Gastrocnemius medialis (tissue), 4 donors: ENCODE data around the gene ROPN1B. TPM values are rescaled to one million over a fixed set of nuclear protein-coding genes. Genes with fewer than 3 reads are reported as not detected.
A peak's percentile ranks its signal among the peaks of the same experiment; 100 is the strongest.
"Not testable (repeated sequence)": the region's sequence is repeated elsewhere in the genome, so short reads cannot be mapped to it uniquely, and the experiment has no call there.

Experiments
- ATAC-seq, 2 donors: fragments of 150-250 bp; one replicate each; pipeline ENCODE4 v1.9.1; 2016
- DNase-seq, 2 donors: peaks; one replicate each; pipeline ENCODE4 v3.0.0-alpha.2; 2019
- H3K27ac ChIP-seq, 4 donors: fragments of 200-600 bp; sonication (generic); 1 replicate in 1 of 4; 2 replicates in 3 of 4; pipeline ENCODE4 v1.5.1; 2016 to 2018; ENCODE audit warnings: mild to moderate bottlenecking in 2 of 4, moderate library complexity in 1 of 4
- H3K27me3 ChIP-seq, 3 donors: fragments of 200-600 bp; sonication (generic) in 2 of 3; 1 replicate in 1 of 3; 2 replicates in 2 of 3; pipeline versions ENCODE4 v1.5.1 to v1.6.0; 2016 to 2019; ENCODE audit warnings: mild to moderate bottlenecking in 1 of 3, moderate library complexity in 1 of 3
- H3K36me3 ChIP-seq, 2 donors: fragments of 200-600 bp; sonication (generic) in 1 of 2; one replicate each; pipeline ENCODE4 v1.5.1; 2017 to 2018
- H3K4me1 ChIP-seq, 2 donors: fragments of 200-600 bp; sonication (generic) in 1 of 2; one replicate each; pipeline ENCODE4 v1.5.1; 2016 to 2017; ENCODE audit warnings: mild to moderate bottlenecking in 2 of 2
- H3K4me3 ChIP-seq, 4 donors: fragments of 200-600 bp; sonication (generic) in 3 of 4; 1 replicate in 1 of 4; 2 replicates in 3 of 4; pipeline ENCODE4 v1.5.1; 2016 to 2019; ENCODE audit warnings: mild to moderate bottlenecking in 2 of 4
- H3K9me3 ChIP-seq, 3 donors: fragments of 200-600 bp; sonication (generic) in 2 of 3; 1 replicate in 1 of 3; 2 replicates in 2 of 3; pipeline ENCODE4 v1.5.1; 2016 to 2019
- CTCF ChIP-seq, 5 experiments: fragments of 450-650 bp in 3 of 5; fragments of 200-600 bp in 2 of 5; sonication (generic) in 2 of 5; IDR thresholded peaks in 4 of 5; conservative IDR thresholded peaks in 1 of 5; 1 replicate in 4 of 5; 2 replicates in 1 of 5; pipeline ENCODE4 v1.5.1; 2016 to 2019; ENCODE audit warnings: antibody characterized with exemption in 5 of 5, mild to moderate bottlenecking in 3 of 5, moderate library complexity in 3 of 5
- POLR2A ChIP-seq, 2 donors: fragments of 450-650 bp; IDR thresholded peaks; one replicate each; pipeline ENCODE4 v1.6.1; 2017; ENCODE audit warnings: antibody characterized with exemption in 2 of 2, mild to moderate bottlenecking in 2 of 2, moderate library complexity in 2 of 2
- in situ Hi-C, 4 donors: fragments of 200-750 bp; cut with MboI; loops; one replicate each; pipeline versions ENCODE4 v1.15.0 to v1.8.0; 2017; ENCODE audit warnings: low sequenced_read_pairs in 4 of 4
- intact Hi-C: fragments of 100-400 bp; cut with DNase I; formaldehyde crosslinking; loops from one replicate; pipeline ENCODE4 v1.15.1; 2023; ENCODE audit warnings: low total_unique reads
- total RNA-seq, 4 donors: library from RNA; depleted of rRNA; stranded (reverse); fragments of >200 nt; gene quantifications; one replicate each; pipeline versions ENCODE4 v1.1.0 to v1.2.3, GENCODE V29; 2016

The ROPN1B gene
- total RNA-seq, 4 donors from 2014 or later: 0.66 to 1.3 TPM; not detected in 2

- DNase-seq, in situ Hi-C loops, H3K9me3 ChIP-seq, H3K27me3 ChIP-seq, H3K27ac ChIP-seq, H3K4me1 ChIP-seq, H3K4me3 ChIP-seq, H3K36me3 ChIP-seq, ATAC-seq, intact Hi-C loops: not testable (repeated sequence)
Observed at GRCh38 chr3:125951176-125951575, 17.8 kb upstream of the ROPN1B start.

- H3K36me3 ChIP-seq, ATAC-seq, H3K4me3 ChIP-seq, H3K4me1 ChIP-seq, intact Hi-C loops, DNase-seq, in situ Hi-C loops, H3K27ac ChIP-seq, H3K9me3 ChIP-seq: not testable (repeated sequence)
- peaks cover 5 to 20% (median 7%) of the 10 kb centered on the region in 3 donors for H3K27me3 ChIP-seq
Observed at GRCh38 chr3:125957020-125957419, 12.0 kb upstream of the ROPN1B start.

GRCh38 chr3:125957674-125958510 lies 11.1 kb upstream of the ROPN1B start:
- no peaks in the 10 kb centered on the region for H3K4me1 ChIP-seq
- intact Hi-C loops: no loop called here
- no peak for ATAC-seq
- no peak for DNase-seq
- peaks cover 5 to 20% (median 7%) of the 10 kb centered on the region in 3 donors for H3K27me3 ChIP-seq
- TF ChIP-seq POLR2A (IDR thresholded peaks at IDR 0.05): no peak
- no peak for TF ChIP-seq CTCF (IDR thresholded peaks at IDR 0.05 in 4 of 5, conservative IDR thresholded peaks at IDR 0.05 in 1 of 5)
- H3K4me3 ChIP-seq: peak overlapping the region in 1 of 4 donors; percentile 32
- in situ Hi-C loops: no loop called here
- no peaks in the 10 kb centered on the region for H3K36me3 ChIP-seq
- H3K9me3 ChIP-seq: no peaks in the 10 kb centered on the region
- H3K27ac ChIP-seq: no peak overlapping the region

GRCh38 chr3:125958511-125959316 lies 10.3 kb upstream of the ROPN1B start:
- peak in 1 of 2 donors; percentile 18 for ATAC-seq
- Histone ChIP-seq H3K4me3 (peak overlapping the region in 1 of 4 donors; percentile 32), H3K36me3 (no peaks in the 10 kb centered on the region), H3K27ac (no peak overlapping the region), H3K27me3 (peaks cover 5 to 20% (median 7%) of the 10 kb centered on the region in 3 donors), H3K4me1 (no peaks in the 10 kb centered on the region), H3K9me3 (no peaks in the 10 kb centered on the region)
- intact Hi-C loops: no loop called here
- in situ Hi-C loops: no loop called here
- TF ChIP-seq CTCF (IDR thresholded peaks at IDR 0.05 in 4 of 5, conservative IDR thresholded peaks at IDR 0.05 in 1 of 5) (no peak), POLR2A (IDR thresholded peaks at IDR 0.05) (no peak)
- no peak for DNase-seq

- H3K4me3 ChIP-seq: no peak overlapping the region
- in situ Hi-C loops (no loop called here), intact Hi-C loops (no loop called here)
- TF ChIP-seq POLR2A (IDR thresholded peaks at IDR 0.05) (no peak), CTCF (IDR thresholded peaks at IDR 0.05 in 4 of 5, conservative IDR thresholded peaks at IDR 0.05 in 1 of 5) (no peak)
- DNase-seq: no peak
- ATAC-seq: no peak
- H3K27ac ChIP-seq: no peak overlapping the region
- H3K4me1 ChIP-seq: no peaks in the 10 kb centered on the region
- H3K27me3 ChIP-seq: peaks cover 5 to 23% (median 7%) of the 10 kb centered on the region in 3 donors
- H3K36me3 ChIP-seq: no peaks in the 10 kb centered on the region
- no peaks in the 10 kb centered on the region for H3K9me3 ChIP-seq
Observed at GRCh38 chr3:125959317-125960065, 9.5 kb upstream of the ROPN1B start.
